ENCODE results near the gene TFR2.

DNA sequence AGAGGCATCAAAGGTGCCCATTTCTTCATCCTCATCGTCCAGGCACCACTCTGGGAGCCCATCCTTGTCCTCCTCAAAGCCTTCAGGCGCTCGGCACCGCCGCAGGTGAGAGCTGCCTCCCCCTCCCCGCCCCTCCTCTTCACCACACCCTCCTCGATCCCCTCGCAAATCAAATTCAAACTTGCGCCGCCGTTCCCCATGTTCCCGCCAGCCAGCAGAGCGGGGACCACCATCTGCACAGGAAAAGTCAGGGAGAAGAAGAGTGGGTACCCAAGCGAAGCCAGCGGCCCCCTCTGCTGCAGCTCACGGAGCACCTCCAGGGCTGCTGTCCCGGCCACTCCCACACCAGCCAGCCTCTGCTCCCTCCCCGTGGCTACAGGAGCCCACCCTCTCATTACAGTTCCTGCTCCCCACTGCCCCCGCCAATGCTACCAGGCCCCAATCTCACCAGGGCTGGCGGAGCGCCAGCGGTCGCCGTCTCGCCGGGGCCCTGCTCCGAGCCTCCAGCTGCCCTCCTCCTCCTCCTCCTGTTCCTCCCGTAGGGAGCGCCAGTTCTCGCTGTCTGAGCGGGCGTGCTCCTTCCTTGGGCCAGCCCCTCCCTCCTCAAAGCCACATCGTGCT lies 45.0 kb upstream of the TFR2 start:
- TF ChIP-seq, protein P1, sequence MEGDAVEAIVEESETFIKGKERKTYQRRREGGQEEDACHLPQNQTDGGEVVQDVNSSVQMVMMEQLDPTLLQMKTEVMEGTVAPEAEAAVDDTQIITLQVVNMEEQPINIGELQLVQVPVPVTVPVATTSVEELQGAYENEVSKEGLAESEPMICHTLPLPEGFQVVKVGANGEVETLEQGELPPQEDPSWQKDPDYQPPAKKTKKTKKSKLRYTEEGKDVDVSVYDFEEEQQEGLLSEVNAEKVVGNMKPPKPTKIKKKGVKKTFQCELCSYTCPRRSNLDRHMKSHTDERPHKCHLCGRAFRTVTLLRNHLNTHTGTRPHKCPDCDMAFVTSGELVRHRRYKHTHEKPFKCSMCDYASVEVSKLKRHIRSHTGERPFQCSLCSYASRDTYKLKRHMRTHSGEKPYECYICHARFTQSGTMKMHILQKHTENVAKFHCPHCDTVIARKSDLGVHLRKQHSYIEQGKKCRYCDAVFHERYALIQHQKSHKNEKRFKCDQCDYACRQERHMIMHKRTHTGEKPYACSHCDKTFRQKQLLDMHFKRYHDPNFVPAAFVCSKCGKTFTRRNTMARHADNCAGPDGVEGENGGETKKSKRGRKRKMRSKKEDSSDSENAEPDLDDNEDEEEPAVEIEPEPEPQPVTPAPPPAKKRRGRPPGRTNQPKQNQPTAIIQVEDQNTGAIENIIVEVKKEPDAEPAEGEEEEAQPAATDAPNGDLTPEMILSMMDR (conservative IDR thresholded peaks at IDR 0.05) = no peak
- no peak for TF ChIP-seq EZH2 (IDR thresholded peaks at IDR 0.05; ENCODE audit: low read depth)
